Uterus (tissue), 2 donors: Measurements from ENCODE around the gene ITGA6.

Experiments used
- POLR2A ChIP-seq, 2 donors: fragments of 450-650 bp; IDR thresholded peaks; one replicate each; pipeline ENCODE4 v1.6.1; 2016; ENCODE audit warnings: antibody characterized with exemption in 2 of 2, mild to moderate bottlenecking in 1 of 2, moderate library complexity in 1 of 2
- TF ChIP-seq, protein P1 (sequence below), 4 experiments: fragments of 200-600 bp in 2 of 4; fragments of 450-650 bp in 2 of 4; sonication (generic) in 2 of 4; IDR thresholded peaks; one replicate each; pipeline ENCODE4 v1.5.1; 2016 to 2019; ENCODE audit warnings: antibody characterized with exemption in 4 of 4, mild to moderate bottlenecking in 2 of 4, moderate library complexity in 1 of 4

DNA sequence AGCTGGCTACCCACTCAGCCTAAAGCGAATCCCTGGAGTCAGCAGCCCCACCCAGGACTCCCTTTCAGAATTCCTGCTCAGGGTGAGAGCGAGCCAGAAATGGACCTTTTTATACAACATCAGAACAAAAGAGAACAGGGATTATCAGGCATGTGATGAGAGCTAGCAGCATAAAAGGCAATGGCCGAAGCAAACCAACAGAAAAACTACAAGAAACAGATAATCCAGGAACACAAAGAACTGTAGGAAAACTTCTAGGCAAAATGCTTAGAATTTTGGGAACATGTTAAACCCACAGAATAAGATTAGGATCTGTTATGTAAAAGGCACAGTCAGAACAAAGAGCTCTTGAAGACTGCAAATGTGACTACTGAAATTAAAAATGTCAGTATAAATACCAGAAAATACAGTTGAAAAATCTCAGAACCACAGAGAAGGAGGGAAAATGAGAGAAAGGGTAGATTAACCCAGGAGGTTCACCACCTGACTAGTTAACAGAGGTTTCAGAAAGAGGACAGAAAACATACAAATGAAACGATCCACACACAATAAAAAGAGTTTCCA is 31.3 kb downstream of the ITGA6 start:
- TF ChIP-seq POLR2A (IDR thresholded peaks at IDR 0.05): no peak
- TF ChIP-seq, protein P1, sequence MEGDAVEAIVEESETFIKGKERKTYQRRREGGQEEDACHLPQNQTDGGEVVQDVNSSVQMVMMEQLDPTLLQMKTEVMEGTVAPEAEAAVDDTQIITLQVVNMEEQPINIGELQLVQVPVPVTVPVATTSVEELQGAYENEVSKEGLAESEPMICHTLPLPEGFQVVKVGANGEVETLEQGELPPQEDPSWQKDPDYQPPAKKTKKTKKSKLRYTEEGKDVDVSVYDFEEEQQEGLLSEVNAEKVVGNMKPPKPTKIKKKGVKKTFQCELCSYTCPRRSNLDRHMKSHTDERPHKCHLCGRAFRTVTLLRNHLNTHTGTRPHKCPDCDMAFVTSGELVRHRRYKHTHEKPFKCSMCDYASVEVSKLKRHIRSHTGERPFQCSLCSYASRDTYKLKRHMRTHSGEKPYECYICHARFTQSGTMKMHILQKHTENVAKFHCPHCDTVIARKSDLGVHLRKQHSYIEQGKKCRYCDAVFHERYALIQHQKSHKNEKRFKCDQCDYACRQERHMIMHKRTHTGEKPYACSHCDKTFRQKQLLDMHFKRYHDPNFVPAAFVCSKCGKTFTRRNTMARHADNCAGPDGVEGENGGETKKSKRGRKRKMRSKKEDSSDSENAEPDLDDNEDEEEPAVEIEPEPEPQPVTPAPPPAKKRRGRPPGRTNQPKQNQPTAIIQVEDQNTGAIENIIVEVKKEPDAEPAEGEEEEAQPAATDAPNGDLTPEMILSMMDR (IDR thresholded peaks at IDR 0.05): no peak
